Measurements from ENCODE around the gene JOSD2. TPM values are rescaled to one million over a fixed set of nuclear protein-coding genes. Genes with fewer than 3 reads are reported as not detected.

The JOSD2 gene
- total and polyA plus RNA-seq, 2 donors (not counting 3 experiments of a cell fraction or from before 2014, with no cell fraction given), result 37.4 to 62.8 TPM

DNA sequence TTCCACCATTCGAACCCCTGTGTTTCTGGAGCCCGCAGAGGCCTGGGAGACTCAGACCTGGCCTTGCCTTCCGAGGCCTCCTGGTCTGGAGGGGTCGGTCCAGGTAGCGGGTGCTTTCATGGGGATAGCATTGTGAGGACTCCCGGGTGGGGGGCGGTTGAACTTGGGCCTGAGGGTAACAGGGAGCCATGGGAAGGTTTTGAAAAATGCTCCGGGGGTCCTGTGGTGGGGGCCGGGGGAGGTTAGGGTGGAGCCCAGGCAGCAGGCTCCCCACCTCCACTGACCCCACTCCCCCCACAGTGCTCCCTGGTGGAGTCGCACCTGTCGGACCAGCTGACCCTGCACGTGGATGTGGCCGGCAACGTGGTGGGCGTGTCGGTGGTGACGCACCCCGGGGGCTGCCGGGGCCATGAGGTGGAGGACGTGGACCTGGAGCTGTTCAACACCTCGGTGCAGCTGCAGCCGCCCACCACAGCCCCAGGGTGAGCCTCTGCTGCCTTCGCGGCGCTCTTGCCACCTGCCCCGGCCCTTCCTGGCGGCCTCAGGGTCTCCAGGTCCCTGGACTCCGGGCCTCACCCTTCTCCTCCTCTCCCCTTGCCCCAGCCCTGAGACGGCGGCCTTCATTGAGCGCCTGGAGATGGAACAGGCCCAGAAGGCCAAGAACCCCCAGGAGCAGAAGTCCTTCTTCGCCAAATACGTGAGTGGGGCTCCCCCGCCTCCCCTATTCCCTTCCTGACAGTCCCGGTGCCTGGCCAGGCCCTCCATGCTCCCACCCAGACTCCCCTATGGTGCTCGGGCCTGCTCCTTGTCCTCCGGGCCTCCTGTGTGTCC lies 30.5 kb downstream of the JOSD2 start:
- intact Hi-C loops (cut with micrococcal nuclease), result no loop called here
- no peaks in the 10 kb centered on the region for H4K20me1 ChIP-seq (replicated peaks; ENCODE audit: control insufficient read depth, extremely low read depth, insufficient read depth, low read length)
- CTCF ChIA-PET, result interaction anchor here (1.6 kb wide), 1 partner anchor 123 kb away, joined by 4 read pairs; no protein-coding TSS in a partner anchor
- no peaks in the 10 kb centered on the region for H3K9me3 ChIP-seq (replicated peaks; ENCODE audit: control insufficient read depth, insufficient read depth, low read length)
- H3K79me2 ChIP-seq (ENCODE audit: control insufficient read depth, insufficient read depth, low read length), result peaks cover 7% of the 10 kb centered on the region
- no peak overlapping the region for H3K4me2 ChIP-seq (ENCODE audit: insufficient read depth, low read length)
- peaks cover 7% of the 10 kb centered on the region for H3K4me1 ChIP-seq (ENCODE audit: control insufficient read depth, extremely low read depth, insufficient read depth, low read length)
- no peak overlapping the region for H3K27ac ChIP-seq (ENCODE audit: insufficient read depth, low read depth, low read length)
- H2AFZ ChIP-seq (ENCODE audit: low read depth, low read length), result no peak overlapping the region
- TF ChIP-seq FOS (IDR thresholded peaks at IDR 0.05; ENCODE audit: borderline replicate concordance, insufficient read depth, low read length) (no peak), JUN (IDR thresholded peaks at IDR 0.05; ENCODE audit: borderline replicate concordance, insufficient read depth, insufficient read length, low read depth) (no peak), MYC (IDR thresholded peaks at IDR 0.05; ENCODE audit: low read depth, low read length) (no peak), GATA2 (IDR thresholded peaks at IDR 0.05; ENCODE audit: insufficient read depth, insufficient read length, low read depth, low read length) (no peak), POLR2A (IDR thresholded peaks at IDR 0.05; ENCODE audit: low read depth, low read length) (no peak), EZH2 (IDR thresholded peaks at IDR 0.05; ENCODE audit: borderline replicate concordance, low read depth, low read length, severe bottlenecking) (no peak), CTCF (IDR thresholded peaks at IDR 0.05; ENCODE audit: extremely low read depth in 1 of 2, insufficient read depth in 1 of 2, low read depth in 1 of 2, low read length in 2 of 2) (no peak), POLR2AphosphoS5 (IDR thresholded peaks at IDR 0.05; ENCODE audit: insufficient read depth, low read depth, low read length) (no peak)
- TF ChIP-seq, protein P1, sequence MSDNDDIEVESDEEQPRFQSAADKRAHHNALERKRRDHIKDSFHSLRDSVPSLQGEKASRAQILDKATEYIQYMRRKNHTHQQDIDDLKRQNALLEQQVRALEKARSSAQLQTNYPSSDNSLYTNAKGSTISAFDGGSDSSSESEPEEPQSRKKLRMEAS (IDR thresholded peaks at IDR 0.05; ENCODE audit: insufficient read depth, insufficient read length), result no peak
- no peak for DNase-seq (ENCODE audit: low read depth, low spot score)
- POLR2A ChIA-PET, result no interaction called here
- FAIRE-seq, result no peak
- no TSS peak for BruUV-seq (replicated peaks)
- H3K9ac ChIP-seq (replicated peaks; ENCODE audit: extremely low read depth, insufficient read depth, low read length), result no peak overlapping the region
- H3K36me3 ChIP-seq (ENCODE audit: control insufficient read depth in 2 of 2, extremely low read depth in 1 of 2, insufficient read depth in 2 of 2, low read length in 2 of 2), result peaks cover 0 to 32% of the 10 kb centered on the region in 2 experiments
- no peak overlapping the region for H3K4me3 ChIP-seq (replicated peaks in 1 of 3; ENCODE audit: insufficient read depth in 1 of 3, low read depth in 1 of 3, low read length in 3 of 3)
- dilution Hi-C loops (cut with MboI; ENCODE audit: extremely low pct_ligation_motif_present, low sequenced_read_pairs), result no loop called here
- H3K9me1 ChIP-seq (replicated peaks; ENCODE audit: control insufficient read depth, extremely low read depth, insufficient read depth, low read length), result no peaks in the 10 kb centered on the region
- no peaks in the 10 kb centered on the region for H3K27me3 ChIP-seq (ENCODE audit: control insufficient read depth in 2 of 2, insufficient read depth in 2 of 2, low read length in 2 of 2)

Data from endothelial cell of umbilical vein (primary cell).